ENCODE results near the gene HS3ST2.

HS3ST2 gene

GRCh38 chr16:22813948-22814710 is at the start of gene HS3ST2:
TSS of gene HS3ST2 (plus strand) at chr16:22814162. CDS start at chr16:22814611, 449 bp downstream.
- no peak for DNase-seq (ENCODE audit: low read depth in 4 of 4, low spot score in 1 of 4)

- DNase-seq (ENCODE audit: low read depth in 4 of 4, low spot score in 1 of 4), result no peak
Measured at GRCh38 chr16:22764662-22765327, 49.2 kb upstream of the HS3ST2 start.

- DNase-seq (ENCODE audit: low read depth in 4 of 4, low spot score in 1 of 4), result no peak
Measured at GRCh38 chr16:22765479-22765878, 48.5 kb upstream of the HS3ST2 start.

- no peak for DNase-seq (ENCODE audit: low read depth in 4 of 4, low spot score in 1 of 4)
Measured at GRCh38 chr16:22770866-22771265, 43.1 kb upstream of the HS3ST2 start.

- DNase-seq (ENCODE audit: low read depth in 4 of 4, low spot score in 1 of 4), result no peak
Measured at GRCh38 chr16:22771551-22771950, 42.4 kb upstream of the HS3ST2 start.

DNA sequence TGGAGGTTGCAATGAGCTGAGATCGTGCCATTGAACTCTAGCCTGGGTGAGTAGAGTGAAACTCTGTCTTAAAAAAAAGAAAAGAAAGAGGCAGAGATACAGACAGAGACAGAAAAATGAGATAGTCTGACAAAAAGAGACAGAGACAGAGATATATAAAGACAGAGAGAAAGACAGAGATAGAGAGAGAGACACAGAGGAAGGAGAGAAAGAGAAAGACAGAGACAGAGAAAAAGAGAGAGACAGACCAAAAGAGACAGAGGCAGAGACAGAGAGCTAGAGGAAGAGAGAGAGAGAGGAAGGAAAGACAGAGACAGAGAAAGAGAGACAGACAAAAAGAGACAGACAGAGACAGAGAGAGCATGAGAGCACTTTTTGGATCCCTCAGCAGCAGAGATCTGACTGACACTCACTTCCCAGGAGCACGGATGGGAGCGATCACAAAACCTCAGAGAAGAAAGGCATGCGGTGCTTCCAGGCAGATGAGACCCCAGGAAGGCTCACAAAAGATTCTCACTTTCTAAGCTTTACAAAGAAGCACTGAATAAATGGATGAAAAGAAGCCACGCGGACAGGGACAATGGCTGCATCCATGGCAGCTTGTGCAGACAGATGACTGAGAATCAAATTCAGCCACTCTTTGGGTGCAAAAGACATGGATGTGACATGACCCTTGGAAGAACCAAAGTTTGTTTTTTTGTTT is 38.6 kb upstream of the HS3ST2 start:
- DNase-seq (ENCODE audit: low read depth in 4 of 4, low spot score in 1 of 4), result no peak

- no peak for DNase-seq (ENCODE audit: low read depth in 4 of 4, low spot score in 1 of 4)
Measured at GRCh38 chr16:22781480-22781879, 32.5 kb upstream of the HS3ST2 start.

DNA sequence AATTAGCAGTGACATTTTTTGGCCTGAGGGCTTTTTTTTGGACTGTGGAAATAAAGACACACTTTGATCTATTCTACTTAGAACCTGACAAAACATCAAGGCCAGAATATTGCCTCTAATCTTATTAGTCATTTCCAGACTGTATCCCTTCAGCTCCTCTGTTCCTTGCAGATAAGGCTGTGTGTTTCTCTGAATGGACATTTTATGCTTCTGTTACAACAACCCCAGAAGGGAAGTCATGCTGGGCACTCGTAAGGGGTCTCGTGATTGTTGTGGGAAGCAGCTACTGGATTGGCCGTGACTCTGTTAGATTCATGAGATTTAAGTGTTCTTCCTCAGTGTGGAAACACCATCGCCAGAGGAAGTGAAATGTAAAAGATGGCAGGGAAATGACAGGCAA is 31.6 kb upstream of the HS3ST2 start:
- DNase-seq (ENCODE audit: low read depth in 4 of 4, low spot score in 1 of 4), result no peak

- no peak for DNase-seq (ENCODE audit: low read depth in 4 of 4, low spot score in 1 of 4)
Measured at GRCh38 chr16:22784690-22785214, 29.2 kb upstream of the HS3ST2 start.

DNA sequence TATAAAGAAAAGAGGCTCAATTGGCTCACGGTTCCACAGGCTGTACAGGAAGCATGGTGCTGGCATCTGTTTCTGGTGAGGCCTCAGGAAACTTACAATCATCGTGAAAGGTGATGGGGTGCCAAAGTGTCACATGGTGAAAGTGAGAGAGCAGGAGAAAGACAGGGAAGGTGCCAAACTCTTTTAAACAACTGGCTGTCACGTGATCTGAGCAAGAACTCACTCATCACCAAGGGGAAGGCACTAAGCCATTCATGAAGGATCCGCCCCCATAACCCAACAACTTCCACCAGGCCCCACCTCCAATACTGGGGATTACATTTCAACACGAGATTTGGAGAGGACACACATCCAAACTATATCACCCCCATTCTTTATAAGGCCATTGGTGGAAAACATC is 28.4 kb upstream of the HS3ST2 start:
- DNase-seq (ENCODE audit: low read depth in 4 of 4, low spot score in 1 of 4), result no peak

DNA sequence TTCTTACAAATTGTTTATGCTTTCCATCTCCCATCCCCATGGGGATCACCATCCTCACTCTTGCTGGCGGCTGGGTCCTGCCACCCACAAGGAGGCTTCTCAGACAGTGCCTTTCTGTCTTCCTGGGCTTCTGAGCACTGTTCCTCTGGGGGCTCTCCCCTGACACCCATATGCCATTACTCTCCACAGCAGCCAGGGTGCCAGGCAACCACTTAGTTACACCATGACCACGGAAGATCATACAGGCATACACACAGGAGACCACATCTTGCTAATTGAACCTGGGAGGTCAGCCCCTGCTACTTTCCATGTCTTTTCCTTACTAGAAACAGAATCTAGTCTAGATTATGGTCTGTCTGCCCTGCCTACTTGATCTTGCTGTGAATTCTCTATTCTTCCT is 27.7 kb upstream of the HS3ST2 start:
- DNase-seq (ENCODE audit: low read depth in 4 of 4, low spot score in 1 of 4), result no peak

DNA sequence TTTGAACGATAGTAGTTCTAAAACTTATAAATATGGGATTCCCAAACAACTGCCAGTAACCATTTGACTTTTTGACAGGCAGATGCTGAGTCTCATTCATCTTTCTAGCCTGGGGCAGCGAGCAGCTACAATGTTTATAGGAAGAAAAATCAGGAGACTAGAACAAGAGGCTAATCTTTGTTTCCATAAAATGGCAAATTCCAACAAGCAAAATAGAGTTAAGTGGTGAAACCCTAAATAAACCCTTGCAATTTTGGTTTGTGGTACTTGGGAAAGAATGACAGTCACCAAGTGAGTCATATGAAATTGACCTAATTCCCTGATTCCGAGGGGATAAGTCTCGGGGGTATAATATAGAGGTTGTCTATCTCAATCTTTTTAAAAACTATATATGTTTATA is 27.3 kb upstream of the HS3ST2 start:
- DNase-seq (ENCODE audit: low read depth in 4 of 4, low spot score in 1 of 4), result no peak

DNA sequence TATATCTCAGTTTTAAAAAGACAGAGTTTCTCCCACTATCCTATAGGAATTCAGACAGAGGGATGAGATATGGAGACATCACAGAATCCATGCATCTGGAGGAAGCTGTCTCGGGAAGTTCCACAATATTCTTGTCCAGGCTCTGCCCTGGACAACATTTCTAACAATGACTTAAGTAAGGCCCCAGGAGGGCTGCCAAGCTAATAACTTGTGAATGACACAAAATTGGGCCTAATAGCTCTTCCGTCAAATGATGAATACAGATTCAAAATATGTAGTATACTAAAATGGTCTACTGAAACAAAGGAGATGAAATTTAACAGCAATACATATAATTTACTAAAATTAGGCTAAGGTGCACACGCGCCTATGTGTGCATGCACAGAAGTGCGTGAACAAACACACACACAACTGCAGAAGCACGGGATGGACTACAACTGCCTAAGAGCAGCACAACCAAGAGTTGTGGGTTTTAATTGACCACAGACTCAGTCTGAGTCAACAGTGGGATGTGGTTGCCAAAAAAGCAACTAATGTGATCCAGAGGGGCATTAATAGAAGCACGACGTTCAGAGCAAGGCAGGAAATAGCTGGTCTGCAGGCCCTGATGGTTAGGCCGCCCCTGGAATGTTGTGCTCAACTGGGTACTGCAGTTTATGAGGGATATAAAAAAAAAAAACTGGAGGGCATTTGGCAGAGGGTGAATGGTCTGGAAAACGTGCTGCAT is 26.3 kb upstream of the HS3ST2 start:
- no peak for DNase-seq (ENCODE audit: low read depth in 4 of 4, low spot score in 1 of 4)

- no peak for DNase-seq (ENCODE audit: low read depth in 4 of 4, low spot score in 1 of 4)
Measured at GRCh38 chr16:22788193-22788530, 25.8 kb upstream of the HS3ST2 start.

- no peak for DNase-seq (ENCODE audit: low read depth in 4 of 4, low spot score in 1 of 4)
Measured at GRCh38 chr16:22789281-22789945, 24.5 kb upstream of the HS3ST2 start.

DNA sequence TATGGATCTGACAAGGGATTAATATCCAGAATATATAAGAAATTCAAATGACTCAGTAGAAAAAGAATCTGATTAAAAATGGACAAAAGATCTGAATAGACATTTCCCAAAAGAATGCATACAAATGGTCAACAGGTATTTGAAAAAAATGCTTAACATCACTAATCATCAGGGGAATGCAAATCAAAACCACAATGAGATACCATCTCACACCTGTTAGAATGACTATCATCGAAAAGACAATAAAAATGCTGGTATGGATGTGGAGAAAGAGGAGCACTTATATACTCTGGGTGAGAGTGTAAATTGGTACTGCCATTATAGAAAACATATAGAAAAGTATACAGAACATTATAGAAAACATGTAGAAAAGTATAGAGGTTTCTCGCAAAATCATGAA is 16.4 kb upstream of the HS3ST2 start:
- DNase-seq (ENCODE audit: low read depth in 4 of 4, low spot score in 1 of 4), result no peak

DNA sequence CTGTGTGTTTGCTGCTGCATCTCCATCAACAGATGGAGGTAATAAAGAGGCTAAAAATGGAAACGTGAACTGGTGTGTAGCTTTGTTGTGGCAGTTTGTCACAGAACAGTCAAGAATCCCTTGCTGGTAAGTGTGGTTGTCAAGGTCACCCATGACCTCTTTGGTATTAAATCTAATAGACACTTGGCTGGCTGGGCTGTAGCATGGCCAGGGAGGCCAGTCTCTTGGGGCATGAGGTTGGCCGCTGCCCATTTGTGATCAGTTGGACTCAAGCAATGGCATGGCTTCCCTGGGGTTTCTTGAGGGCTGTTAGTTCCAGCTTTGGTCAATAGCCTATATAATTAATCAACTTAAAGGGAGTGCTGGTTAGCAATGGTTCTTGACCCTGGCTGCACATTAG is 14.8 kb upstream of the HS3ST2 start:
- DNase-seq (ENCODE audit: low read depth in 4 of 4, low spot score in 1 of 4), result no peak

GRCh38 chr16:22804893-22805292 is 9.1 kb upstream of the HS3ST2 start:
- DNase-seq (ENCODE audit: low read depth in 4 of 4, low spot score in 1 of 4), result no peak

- DNase-seq (ENCODE audit: low read depth in 4 of 4, low spot score in 1 of 4), result no peak
Measured at GRCh38 chr16:22805326-22805725, 8.6 kb upstream of the HS3ST2 start.

DNA sequence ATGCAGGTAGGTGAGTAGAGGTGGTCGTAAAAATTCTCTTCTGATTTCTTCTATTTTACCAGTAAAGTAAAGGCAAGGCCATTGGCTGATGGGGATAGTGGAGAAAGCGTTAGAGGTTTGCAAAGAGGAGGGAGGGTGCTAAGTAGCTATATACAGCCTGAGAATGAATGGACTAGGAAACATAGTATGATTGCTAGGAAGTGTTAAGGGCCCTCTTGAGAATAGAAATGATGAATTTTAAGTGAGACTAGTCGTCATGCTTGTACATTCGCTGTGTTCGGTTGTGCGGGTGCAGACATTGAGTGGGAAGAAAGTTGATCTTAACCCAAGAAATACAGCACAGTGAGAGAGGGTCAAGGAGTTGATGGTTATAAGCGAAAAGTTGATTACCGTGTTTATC is 7.2 kb upstream of the HS3ST2 start:
- DNase-seq (ENCODE audit: low read depth in 4 of 4, low spot score in 1 of 4), result no peak

DNA sequence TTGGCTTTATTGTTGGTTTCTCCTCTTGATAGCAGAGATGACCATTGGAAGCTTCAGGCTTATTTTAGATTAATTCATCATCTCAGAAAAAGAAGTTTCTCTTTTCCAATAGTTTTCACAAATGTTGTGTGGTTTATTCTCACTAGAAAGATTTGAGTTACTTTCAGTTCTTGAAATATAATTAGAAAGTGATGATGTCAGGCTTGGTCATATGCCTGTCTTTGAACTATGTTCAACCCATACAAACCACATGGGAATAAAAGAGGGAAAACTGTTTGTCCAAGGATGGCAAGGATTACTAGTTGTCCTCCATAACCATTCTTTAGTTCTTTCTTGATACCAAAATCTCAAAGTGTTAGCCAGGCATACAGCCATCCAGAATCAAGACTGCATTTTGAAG is 3.7 kb upstream of the HS3ST2 start:
- no peak for DNase-seq (ENCODE audit: low read depth in 4 of 4, low spot score in 1 of 4)
